ENCODE data around the gene SIRT4. TPM values are rescaled to one million over a fixed set of nuclear protein-coding genes. Genes with fewer than 3 reads are reported as not detected.

The SIRT4 gene
- total RNA-seq, 1 donor from 2014 or later, result 3.8 TPM

- Histone ChIP-seq H4K20me1 (ENCODE audit: low read depth) (peaks cover 47% of the 10 kb centered on the region), H3K27ac (no peak overlapping the region), H3K36me3 (no peaks in the 10 kb centered on the region), H3K27me3 (no peaks in the 10 kb centered on the region), H3F3A (ENCODE audit: low read depth) (peaks cover 6% of the 10 kb centered on the region), H3K79me2 (ENCODE audit: low read depth) (peaks cover 66% of the 10 kb centered on the region), H3K4me3 (no peak overlapping the region), H3K9ac (no peak overlapping the region), H2AFZ (replicated peaks) (no peak overlapping the region), H3K9me3 (ENCODE audit: low read depth) (no peaks in the 10 kb centered on the region), H3K4me2 (peak overlapping the region; percentile 97), H3K4me1 (peaks cover 20% of the 10 kb centered on the region)
- Mint-ChIP-seq H3K36me3 (peaks cover 2% of the 10 kb centered on the region), H3K4me3 (peak overlapping the region; percentile 87), H3K4me1 (peaks cover 34% of the 10 kb centered on the region), H3K27me3 (ENCODE audit: insufficient read depth, low read depth) (peaks cover 6% of the 10 kb centered on the region), H3K9me3 (no peaks in the 10 kb centered on the region), H3K27ac (no peak overlapping the region)
- no peak for TF ChIP-seq CTCF (IDR thresholded peaks at IDR 0.05)
- no peak for TF ChIP-seq EZH2 (IDR thresholded peaks at IDR 0.05)
- TF ChIP-seq EZH2phosphoT487 (IDR thresholded peaks at IDR 0.05), result no peak
- no peak for DNase-seq (ENCODE audit: low spot score)
Observed at GRCh38 chr12:120263748-120264085, 38.4 kb upstream of the SIRT4 start.

- TF ChIP-seq EZH2 (IDR thresholded peaks at IDR 0.05) (no peak), EZH2phosphoT487 (IDR thresholded peaks at IDR 0.05) (no peak), CTCF (IDR thresholded peaks at IDR 0.05) (no peak)
- peak overlapping the region; percentile 65 for H3K27ac Mint-ChIP-seq
- peaks cover 6% of the 10 kb centered on the region for H3F3A ChIP-seq (ENCODE audit: low read depth)
- no peaks in the 10 kb centered on the region for H3K9me3 Mint-ChIP-seq
- DNase-seq (ENCODE audit: low spot score), result no peak
- no peaks in the 10 kb centered on the region for H3K36me3 ChIP-seq
- peaks cover 60% of the 10 kb centered on the region for H3K79me2 ChIP-seq (ENCODE audit: low read depth)
- H3K27me3 Mint-ChIP-seq (ENCODE audit: insufficient read depth, low read depth), result peaks cover 7% of the 10 kb centered on the region
- no peak overlapping the region for H3K9ac ChIP-seq
- H3K4me3 Mint-ChIP-seq, result peak overlapping the region; percentile 87
- peaks cover 20% of the 10 kb centered on the region for H3K4me1 ChIP-seq
- H3K4me2 ChIP-seq, result peak overlapping the region; percentile 97
- no peaks in the 10 kb centered on the region for H3K27me3 ChIP-seq
- H4K20me1 ChIP-seq (ENCODE audit: low read depth), result peaks cover 43% of the 10 kb centered on the region
- peaks cover 2% of the 10 kb centered on the region for H3K36me3 Mint-ChIP-seq
- H3K4me3 ChIP-seq, result peak overlapping the region; percentile 97
- peaks cover 34% of the 10 kb centered on the region for H3K4me1 Mint-ChIP-seq
- H3K27ac ChIP-seq, result no peak overlapping the region
- H3K9me3 ChIP-seq (ENCODE audit: low read depth), result no peaks in the 10 kb centered on the region
- no peak overlapping the region for H2AFZ ChIP-seq (replicated peaks)
Observed at GRCh38 chr12:120264086-120264903, 37.8 kb upstream of the SIRT4 start.

GRCh38 chr12:120264904-120265472 is 37.1 kb upstream of the SIRT4 start:
- Mint-ChIP-seq H3K4me3 (peak overlapping the region; percentile 87), H3K9me3 (no peaks in the 10 kb centered on the region), H3K27me3 (ENCODE audit: insufficient read depth, low read depth) (peaks cover 8% of the 10 kb centered on the region), H3K27ac (peak overlapping the region; percentile 65), H3K36me3 (peaks cover 2% of the 10 kb centered on the region), H3K4me1 (peaks cover 34% of the 10 kb centered on the region)
- Histone ChIP-seq H3K79me2 (ENCODE audit: low read depth) (peaks cover 53% of the 10 kb centered on the region), H3K4me3 (peak overlapping the region; percentile 97), H3F3A (ENCODE audit: low read depth) (peaks cover 6% of the 10 kb centered on the region), H3K9ac (peak overlapping the region; percentile 78), H4K20me1 (ENCODE audit: low read depth) (peaks cover 40% of the 10 kb centered on the region), H3K27me3 (no peaks in the 10 kb centered on the region), H3K4me2 (peak overlapping the region; percentile 97), H3K9me3 (ENCODE audit: low read depth) (no peaks in the 10 kb centered on the region), H2AFZ (replicated peaks) (peak overlapping the region; percentile 88), H3K27ac (no peak overlapping the region), H3K36me3 (no peaks in the 10 kb centered on the region), H3K4me1 (peaks cover 20% of the 10 kb centered on the region)
- DNase-seq (ENCODE audit: low spot score), result no peak
- no peak for TF ChIP-seq EZH2phosphoT487 (IDR thresholded peaks at IDR 0.05)
- TF ChIP-seq EZH2 (IDR thresholded peaks at IDR 0.05), result no peak
- no peak for TF ChIP-seq CTCF (IDR thresholded peaks at IDR 0.05)
